Mononuclear cell (primary cell): Measurements from ENCODE around the gene TMEM223. TPM values are rescaled to one million over a fixed set of nuclear protein-coding genes. Genes with fewer than 3 reads are reported as not detected.
"Not testable (repeated sequence)": the region's sequence is repeated elsewhere in the genome, so short reads cannot be mapped to it uniquely, and the experiment has no call there.

Source experiments
- H3K27me3 ChIP-seq: 2 replicates; pipeline ENCODE4 v1.6.0; 2011; ENCODE audit warnings: low read length, control low read depth; ENCODE audit not compliant: insufficient read depth
- H3K4me1 ChIP-seq: 2 replicates; pipeline ENCODE4 v1.5.1; 2011; ENCODE audit warnings: mild to moderate bottlenecking, low read length, control low read depth; ENCODE audit not compliant: insufficient read depth
- H3K4me3 ChIP-seq: 2 replicates; pipeline ENCODE4 v1.5.1; 2011; ENCODE audit warnings: mild to moderate bottlenecking, low read length, moderate library complexity
- H3K9me3 ChIP-seq: 2 replicates; pipeline ENCODE4 v1.5.1; 2011; ENCODE audit warnings: low read depth, mild to moderate bottlenecking, control low read depth, low read length
- total RNA-seq: library from RNA; depleted of rRNA; stranded (reverse); fragments of >200 nt; gene quantifications from one replicate; pipeline ENCODE4 v1.2.3, GENCODE V29; 2012

The TMEM223 gene
- total RNA-seq, 1 donor: 8.5 TPM

DNA sequence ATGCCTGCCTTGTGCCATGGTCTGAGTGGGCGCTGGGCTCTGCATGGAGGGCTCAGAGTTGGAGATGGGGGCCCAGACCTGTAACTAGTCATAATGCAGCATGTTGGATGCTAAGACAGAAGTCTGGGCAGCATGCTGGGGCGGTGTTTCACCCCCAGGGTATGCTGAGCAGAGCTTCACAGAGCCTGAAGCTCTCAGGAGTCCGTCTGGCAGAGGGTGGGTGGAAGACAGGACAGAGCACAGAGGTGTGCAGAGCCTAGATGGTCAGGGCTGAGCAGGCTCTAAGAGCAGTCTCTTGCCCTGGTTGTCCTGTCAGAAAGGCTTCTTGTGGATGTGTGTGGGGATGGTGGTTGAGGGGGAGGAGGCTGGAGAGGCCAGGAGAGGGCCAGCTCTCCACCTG is 13.4 kb downstream of the TMEM223 start:
- H3K4me3 ChIP-seq: no peak overlapping the region
- no peaks in the 10 kb centered on the region for H3K27me3 ChIP-seq
- peaks cover 8% of the 10 kb centered on the region for H3K4me1 ChIP-seq
- no peaks in the 10 kb centered on the region for H3K9me3 ChIP-seq

DNA sequence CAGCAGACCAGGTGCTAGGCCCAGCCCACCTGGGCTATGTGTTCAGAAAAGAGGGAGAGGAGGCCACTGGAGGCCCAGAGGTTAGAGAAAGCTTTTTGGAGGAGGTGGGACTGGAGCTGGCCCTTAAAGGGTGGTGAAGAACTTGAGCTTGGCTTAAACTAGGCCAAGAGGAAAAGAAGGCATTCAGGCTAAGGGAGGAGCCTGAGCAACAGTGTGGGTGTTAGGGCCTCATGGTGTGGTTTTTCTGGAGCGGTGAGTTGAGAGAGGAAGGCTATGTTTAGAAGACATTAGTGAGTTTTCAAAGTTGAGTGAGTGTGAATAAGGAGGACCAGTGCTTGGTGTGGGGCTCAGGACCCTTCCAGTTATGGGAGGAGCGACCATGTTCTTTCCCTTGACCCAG is 14.4 kb downstream of the TMEM223 start:
- H3K27me3 ChIP-seq: no peaks in the 10 kb centered on the region
- peaks cover 9% of the 10 kb centered on the region for H3K4me1 ChIP-seq
- H3K9me3 ChIP-seq: no peaks in the 10 kb centered on the region
- H3K4me3 ChIP-seq: no peak overlapping the region

DNA sequence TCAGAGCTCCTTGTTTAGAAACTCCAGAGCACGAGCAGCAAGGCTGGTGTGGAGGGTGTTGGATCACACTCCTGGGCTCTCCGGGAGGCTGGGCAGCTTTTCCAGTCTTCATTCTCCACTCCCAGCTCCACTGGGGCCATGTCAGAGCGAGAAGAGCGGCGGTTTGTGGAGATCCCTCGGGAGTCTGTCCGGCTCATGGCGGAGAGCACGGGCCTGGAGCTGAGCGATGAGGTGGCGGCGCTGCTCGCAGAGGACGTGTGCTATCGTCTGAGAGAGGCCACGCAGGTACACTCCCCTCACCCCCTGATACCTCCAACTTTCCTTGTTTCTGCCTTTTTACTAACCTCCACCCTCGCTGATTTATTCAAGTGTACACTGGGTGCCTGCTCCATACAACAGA is 16.2 kb downstream of the TMEM223 start:
- Histone ChIP-seq H3K27me3 (no peaks in the 10 kb centered on the region), H3K4me3 (no peak overlapping the region), H3K9me3 (no peaks in the 10 kb centered on the region), H3K4me1 (peaks cover 22% of the 10 kb centered on the region)

DNA sequence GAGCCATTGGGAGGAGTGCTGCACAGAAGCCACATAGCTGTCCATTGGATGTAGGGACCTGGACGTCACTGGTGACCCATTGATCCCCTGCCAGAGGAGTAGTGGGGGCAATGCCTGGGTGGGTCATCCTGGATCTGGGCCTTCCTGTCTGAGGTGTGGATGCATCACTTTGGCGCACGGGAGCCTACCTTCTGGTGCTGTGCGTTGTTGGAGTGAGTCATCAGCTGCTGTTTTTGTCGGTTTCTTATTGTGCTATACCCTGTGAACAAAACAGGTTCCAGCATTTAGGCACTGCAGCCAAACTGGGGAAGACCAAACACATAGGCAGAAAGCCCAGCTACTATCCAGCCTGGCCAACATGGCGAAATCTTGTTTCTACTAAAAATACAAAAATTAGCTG is 17.4 kb downstream of the TMEM223 start:
- Histone ChIP-seq H3K4me1 (peaks cover 32% of the 10 kb centered on the region), H3K9me3 (no peaks in the 10 kb centered on the region), H3K4me3 (no peak overlapping the region), H3K27me3 (no peaks in the 10 kb centered on the region)

DNA sequence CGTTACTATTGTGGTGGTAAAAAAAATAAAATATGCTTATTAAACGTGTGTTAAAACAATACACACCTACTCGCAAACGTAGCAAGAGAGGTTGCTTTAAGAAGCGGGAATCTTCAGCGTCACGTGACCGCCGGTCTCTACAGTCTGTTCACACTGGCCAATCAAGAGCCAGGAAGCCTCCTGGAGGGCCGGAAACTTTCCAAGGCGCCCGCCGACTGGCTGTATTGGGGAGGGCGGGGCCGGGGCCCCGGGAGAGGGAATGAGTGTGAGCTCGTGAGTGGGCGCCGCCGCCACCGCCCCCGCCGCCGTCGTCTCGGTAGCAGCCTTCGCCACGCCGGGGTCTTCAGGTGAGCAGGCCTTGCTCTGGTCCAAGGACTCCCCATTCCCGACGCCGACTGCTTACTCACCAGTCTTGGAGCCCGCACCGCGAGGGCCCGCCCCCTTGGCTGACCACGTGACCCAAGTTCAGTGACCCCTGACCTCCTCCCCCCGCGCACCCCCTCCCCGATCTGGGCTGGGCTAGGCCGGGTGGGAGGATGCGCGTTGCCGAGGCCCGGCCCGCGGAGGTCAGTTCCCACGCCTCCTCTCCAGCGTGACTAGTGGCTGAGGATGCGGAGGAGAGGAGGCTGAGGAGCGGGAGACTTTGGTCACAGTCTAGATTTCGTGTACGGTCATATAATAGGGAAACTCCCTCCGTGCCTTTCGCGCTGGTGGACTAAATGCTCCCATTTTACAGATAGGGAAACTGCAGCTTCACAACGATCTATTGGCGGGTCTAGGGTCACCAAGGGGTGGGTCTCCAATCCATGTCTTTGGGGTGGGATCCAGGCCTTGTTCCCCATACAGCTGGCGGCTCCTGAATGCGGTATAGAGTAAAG is 20.4 kb downstream of the TMEM223 start, which contains the start of gene TAF6L:
Gene TAF6L (plus strand): TSS at position 253 of the 878 bp plus-strand sequence. CDS start 4,388 bp downstream, outside the sequence.
- Histone ChIP-seq H3K9me3 (no peaks in the 10 kb centered on the region), H3K4me1 (peaks cover 32% of the 10 kb centered on the region), H3K27me3 (no peaks in the 10 kb centered on the region), H3K4me3 (peak within 1 kb of the TSS; percentile 66)

DNA sequence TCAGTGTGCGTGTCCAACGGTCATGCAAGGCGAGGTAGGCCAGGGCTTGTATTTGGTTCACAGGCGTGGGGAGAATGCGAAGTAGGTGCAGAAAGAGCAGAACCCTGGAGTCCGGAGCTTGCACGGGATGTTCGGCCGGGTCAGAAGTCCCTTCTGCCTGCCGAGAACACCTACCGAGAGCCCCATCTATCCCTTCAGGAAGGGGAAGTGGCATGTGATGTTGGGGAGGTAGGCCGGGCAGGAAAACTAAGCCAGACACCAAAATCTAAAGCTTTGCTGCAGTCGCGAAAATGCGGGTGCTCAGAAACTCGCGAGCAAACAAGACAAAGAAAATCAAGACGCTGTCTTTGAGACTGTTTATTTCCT is 21.0 kb downstream of the TMEM223 start:
- H3K27me3 ChIP-seq: no peaks in the 10 kb centered on the region
- H3K4me3 ChIP-seq: peak overlapping the region; percentile 66
- H3K9me3 ChIP-seq: no peaks in the 10 kb centered on the region
- H3K4me1 ChIP-seq: peaks cover 32% of the 10 kb centered on the region

DNA sequence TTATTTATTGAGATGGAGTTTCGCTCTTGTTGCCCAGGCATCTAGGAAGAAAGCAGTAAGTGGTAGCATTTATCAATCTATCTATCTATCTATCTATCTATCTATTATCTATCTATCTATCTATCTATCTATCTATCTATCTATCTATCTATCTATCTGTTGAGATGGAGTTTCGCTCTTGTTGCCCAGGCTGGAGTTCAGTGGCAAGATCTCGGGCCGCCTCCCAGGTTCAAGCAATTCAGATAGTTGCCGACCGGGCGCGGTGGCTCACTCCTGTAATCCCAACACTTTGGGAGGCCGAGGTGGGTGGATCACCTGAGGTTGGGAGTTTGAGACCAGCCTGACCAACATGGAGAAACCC is 31.0 kb downstream of the TMEM223 start:
- H3K4me1 ChIP-seq: peaks cover 22% of the 10 kb centered on the region
- not testable (repeated sequence) for H3K4me3 ChIP-seq, H3K9me3 ChIP-seq, H3K27me3 ChIP-seq

DNA sequence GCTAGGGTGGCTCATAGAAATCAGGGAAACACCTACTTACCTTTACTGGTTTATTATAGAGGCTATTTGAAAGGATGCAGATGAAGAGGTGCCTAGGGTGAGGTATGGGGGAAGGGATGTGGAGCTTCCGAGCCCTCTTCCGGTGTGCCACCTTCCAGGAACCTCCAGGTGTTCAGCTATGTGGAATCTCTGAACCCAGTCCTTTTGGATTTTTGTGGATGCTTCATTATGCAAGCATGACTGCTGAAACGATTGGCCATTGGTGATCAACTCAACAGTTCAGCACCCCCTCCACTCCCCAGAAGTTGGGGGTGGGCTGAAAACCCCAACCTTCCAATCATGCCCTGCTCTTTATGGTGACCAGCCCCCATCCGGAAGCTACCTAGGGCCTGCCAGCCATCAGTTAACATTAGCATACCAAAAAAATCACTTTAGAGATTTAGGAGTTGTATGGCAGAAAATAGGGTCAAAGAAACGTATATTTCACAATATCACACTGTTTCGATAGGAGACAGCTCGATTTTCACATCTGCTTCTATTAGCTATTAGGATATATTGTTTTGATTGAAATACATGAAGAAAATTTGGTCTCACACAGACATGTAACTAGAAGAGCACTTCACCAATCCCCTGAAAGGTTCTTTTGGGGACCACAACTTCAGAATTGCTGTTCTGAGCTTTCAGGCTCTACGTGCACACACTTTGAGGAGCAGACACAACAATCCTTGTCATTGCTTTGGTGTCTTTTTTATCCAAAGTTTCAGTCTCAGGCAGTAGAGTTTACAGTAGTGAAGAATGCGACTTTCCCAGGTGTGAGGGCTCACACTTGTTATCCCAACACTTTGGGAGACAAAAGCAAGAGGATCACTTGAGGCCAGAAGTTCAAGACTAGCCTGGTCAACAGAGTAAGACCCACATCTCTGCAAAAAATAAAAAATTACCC is 33.7 kb downstream of the TMEM223 start:
- no peaks in the 10 kb centered on the region for H3K9me3 ChIP-seq
- H3K4me1 ChIP-seq: peaks cover 23% of the 10 kb centered on the region
- no peaks in the 10 kb centered on the region for H3K27me3 ChIP-seq

DNA sequence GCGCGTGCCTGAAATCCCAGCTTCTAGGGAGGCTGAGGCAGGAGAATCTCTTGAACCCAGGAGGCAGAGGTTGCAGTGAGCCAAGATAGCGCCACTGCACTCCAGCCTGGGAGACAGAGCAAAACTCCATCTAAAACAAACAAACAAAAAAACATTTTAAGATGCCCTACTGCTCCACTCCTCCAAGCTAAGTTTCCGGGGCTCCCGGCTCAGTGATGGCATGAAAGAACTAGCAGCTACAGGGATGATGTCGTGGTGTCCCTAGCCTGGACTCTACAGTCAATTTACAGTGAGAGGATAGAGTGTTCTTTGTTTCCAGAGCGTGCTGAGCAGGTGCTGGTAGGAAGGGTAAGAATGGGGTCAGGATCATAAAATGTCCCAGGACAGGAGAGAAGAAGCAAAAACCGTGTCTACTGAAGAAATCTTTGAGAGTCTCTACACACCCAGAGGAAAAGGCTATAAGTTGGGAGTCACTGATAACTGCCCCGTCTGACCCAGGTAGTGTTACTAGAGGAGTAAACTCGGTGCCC is 36.7 kb downstream of the TMEM223 start:
- peaks cover 23% of the 10 kb centered on the region for H3K4me1 ChIP-seq
- H3K9me3 ChIP-seq: no peaks in the 10 kb centered on the region
- no peak overlapping the region for H3K4me3 ChIP-seq
- no peaks in the 10 kb centered on the region for H3K27me3 ChIP-seq

More for the DNA sequence above, 33.7 kb downstream of the TMEM223 start:
- no peak overlapping the region for H3K4me3 ChIP-seq

DNA sequence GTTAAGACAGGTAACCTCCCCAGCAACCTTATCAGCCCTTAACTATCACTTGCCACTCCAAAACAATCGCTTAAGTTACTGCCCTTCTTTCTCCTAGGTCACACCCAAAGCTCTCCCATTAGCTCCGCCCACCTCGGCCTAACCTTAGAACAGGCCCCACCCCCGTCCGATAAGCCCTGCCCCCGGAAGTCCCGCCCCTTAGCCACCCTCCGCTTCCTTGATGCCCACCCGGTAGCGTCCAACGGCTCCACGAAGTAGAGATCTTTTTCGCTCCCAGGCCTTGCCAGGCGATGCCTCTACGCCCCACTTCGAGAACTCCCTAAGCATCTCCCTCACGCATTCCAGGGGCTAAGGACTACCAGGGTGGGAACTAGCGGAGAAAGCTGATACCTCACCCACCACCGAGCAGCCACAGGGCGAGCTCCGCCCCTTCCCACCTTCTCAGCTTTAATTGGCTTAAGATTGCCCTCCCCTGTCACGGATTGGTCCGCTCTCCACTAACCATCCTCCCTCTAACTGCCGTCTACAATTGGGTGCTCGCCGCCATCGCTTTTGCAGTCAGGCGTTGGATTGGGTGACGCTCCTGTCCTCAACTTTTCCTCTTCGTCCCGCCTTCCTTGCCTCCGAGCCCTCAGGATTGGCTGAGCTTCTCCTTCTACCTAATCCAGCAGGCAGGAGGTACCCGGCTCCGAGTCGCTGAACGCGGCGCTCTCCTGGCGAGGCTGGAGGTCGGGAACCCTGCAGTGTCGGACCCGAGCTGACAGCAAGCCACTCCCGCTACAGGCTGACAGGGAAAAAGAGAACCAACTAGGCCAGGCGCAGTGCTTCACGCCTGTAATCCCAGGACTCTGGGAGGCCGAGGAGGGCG is 37.8 kb downstream of the TMEM223 start, which contains the start of gene ZBTB3:
Gene ZBTB3 (minus strand): TSS at position 425 of the 868 bp plus-strand sequence. CDS start 496 bp downstream, outside the sequence.
- Histone ChIP-seq H3K27me3 (no peaks in the 10 kb centered on the region), H3K4me3 (peak within 1 kb of the TSS; percentile 82), H3K4me1 (peaks cover 23% of the 10 kb centered on the region), H3K9me3 (no peaks in the 10 kb centered on the region)

DNA sequence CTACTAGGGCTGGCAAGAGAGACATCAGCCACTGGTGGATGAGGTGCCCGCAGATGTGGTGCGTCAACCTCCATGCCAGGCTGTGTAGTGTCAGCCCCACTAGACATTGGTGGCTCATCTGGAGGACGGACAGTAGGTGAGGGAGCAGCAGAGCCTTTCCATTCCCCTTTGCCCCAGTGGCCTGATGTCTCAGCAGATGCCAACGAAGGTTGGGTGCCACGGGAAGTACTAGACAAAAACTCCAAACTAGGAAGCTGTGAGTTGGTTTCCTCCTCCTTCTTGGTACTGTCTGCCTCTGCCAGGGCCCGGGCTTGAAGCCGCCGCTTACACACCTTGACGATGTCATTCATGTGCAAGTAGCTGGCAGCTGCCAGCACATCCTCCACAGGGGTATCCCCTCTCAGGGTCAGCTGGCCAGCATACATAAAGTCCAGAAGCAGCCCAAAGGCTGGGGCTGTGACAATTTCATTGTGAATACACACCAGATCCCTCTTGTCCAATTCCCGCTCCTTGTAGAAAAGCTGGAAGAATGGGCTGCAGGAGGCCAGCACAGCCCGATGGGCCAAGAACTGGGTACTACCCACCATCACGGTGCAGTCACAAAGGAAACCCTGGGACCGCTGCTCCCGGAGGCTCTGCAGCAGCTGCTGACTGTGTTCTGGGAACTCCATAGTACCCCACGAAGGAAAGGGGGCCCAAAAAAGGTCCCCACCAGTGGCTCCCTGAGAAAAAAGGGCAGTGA is 38.6 kb downstream of the TMEM223 start:
- Histone ChIP-seq H3K27me3 (no peaks in the 10 kb centered on the region), H3K4me3 (peak overlapping the region; percentile 82), H3K9me3 (no peaks in the 10 kb centered on the region), H3K4me1 (peaks cover 23% of the 10 kb centered on the region)

DNA sequence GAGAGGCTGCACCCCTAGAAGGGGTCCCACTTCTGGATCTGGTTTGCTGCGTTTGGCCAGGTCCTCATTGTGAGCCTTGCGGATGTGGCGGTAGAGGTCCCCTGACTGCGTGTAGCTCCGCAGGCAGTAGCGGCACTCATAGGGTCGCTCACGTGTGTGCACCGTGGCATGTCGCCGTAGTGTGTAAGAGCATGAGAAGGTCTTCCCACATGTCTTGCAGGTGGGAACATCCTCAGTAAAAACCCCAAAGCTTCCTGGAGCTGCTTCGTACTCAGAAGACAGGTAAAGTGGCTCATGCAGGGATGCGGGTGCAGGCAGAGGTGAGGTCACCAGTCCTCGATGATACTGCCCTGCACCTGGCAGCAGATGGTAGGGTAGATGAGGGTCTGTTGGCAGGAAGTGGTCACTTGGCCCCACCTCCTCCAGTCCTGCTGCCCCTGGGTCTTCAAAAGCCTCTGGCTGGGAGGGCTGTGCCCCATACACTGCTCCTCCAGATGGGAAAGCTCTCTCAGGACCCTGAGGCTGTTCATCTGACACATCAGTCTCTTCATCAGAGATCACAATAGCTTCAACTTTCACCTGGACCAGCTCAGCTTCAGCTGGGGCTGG is 39.5 kb downstream of the TMEM223 start:
- Histone ChIP-seq H3K4me3 (no peak overlapping the region), H3K4me1 (peaks cover 23% of the 10 kb centered on the region), H3K27me3 (no peaks in the 10 kb centered on the region), H3K9me3 (no peaks in the 10 kb centered on the region)

DNA sequence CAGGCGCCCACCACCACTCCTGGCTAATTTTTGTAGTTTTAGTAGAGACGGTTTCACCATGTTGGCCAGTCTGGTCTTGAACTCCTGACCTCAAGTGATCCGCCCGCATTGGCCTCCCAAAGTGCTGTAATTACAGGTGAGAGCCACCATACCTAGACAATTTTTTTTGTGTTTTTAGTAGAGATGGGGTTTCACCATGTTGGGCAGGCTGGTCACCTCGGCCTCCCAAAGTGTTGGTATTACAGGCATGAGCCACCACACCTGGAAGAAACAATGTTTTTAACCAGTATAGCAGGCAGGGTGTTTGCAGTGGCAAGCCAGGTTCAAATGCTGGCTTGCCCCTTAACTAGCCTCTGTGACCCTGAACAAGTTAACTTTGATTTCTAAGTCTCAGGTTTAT is 41.9 kb downstream of the TMEM223 start:
- not testable (repeated sequence) for H3K9me3 ChIP-seq, H3K4me3 ChIP-seq, H3K27me3 ChIP-seq
- peaks cover 23% of the 10 kb centered on the region for H3K4me1 ChIP-seq
